ENCODE results near the gene SV2B.

DNA sequence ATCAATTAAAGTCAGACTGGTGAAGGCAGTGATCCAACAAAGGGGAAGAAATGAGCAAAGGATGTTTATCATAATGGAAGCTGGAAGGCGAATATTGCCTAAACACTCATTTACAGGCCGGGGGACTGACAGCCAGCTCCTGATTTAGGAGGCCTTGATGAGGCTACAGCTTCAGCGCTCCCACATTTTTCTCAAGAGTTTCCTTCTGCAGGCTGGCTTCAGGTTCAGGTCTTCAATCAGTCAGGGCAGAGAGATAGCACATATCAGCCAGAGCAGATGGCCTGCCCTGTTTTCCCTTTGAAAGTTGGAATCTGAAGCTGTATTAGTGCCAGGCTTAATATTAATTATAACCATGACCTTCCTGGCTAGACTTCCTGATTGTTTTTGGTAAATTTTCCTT is 218.9 kb downstream of the SV2B start:
- TF ChIP-seq, protein P1, sequence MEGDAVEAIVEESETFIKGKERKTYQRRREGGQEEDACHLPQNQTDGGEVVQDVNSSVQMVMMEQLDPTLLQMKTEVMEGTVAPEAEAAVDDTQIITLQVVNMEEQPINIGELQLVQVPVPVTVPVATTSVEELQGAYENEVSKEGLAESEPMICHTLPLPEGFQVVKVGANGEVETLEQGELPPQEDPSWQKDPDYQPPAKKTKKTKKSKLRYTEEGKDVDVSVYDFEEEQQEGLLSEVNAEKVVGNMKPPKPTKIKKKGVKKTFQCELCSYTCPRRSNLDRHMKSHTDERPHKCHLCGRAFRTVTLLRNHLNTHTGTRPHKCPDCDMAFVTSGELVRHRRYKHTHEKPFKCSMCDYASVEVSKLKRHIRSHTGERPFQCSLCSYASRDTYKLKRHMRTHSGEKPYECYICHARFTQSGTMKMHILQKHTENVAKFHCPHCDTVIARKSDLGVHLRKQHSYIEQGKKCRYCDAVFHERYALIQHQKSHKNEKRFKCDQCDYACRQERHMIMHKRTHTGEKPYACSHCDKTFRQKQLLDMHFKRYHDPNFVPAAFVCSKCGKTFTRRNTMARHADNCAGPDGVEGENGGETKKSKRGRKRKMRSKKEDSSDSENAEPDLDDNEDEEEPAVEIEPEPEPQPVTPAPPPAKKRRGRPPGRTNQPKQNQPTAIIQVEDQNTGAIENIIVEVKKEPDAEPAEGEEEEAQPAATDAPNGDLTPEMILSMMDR (conservative IDR thresholded peaks at IDR 0.05; ENCODE audit: low read depth, low read length) = no peak
- TF ChIP-seq EZH2phosphoT487 (IDR thresholded peaks at IDR 0.05; ENCODE audit: borderline replicate concordance, low read length) = no peak
